ENCODE data around the gene MTR.

The MTR gene

GRCh38 chr1:236785477-236785876 is 9.6 kb upstream of the MTR start:
- no peak for ATAC-seq
- TF ChIP-seq CSRNP3 (CRISPR knock-in tag; IDR thresholded peaks at IDR 0.05): no peak
- no peak for TF ChIP-seq ZFP30 (CRISPR knock-in tag; IDR thresholded peaks at IDR 0.05)
- no peak for TF ChIP-seq ZC3H10 (CRISPR knock-in tag; IDR thresholded peaks at IDR 0.05)
- TF ChIP-seq ZFP3 (CRISPR knock-in tag; IDR thresholded peaks at IDR 0.05): no peak
- no peak for TF ChIP-seq ZNF565 (CRISPR knock-in tag; conservative IDR thresholded peaks at IDR 0.05; ENCODE audit: low read depth)
- no peak for TF ChIP-seq OSR1 (CRISPR knock-in tag; IDR thresholded peaks at IDR 0.05)
- TF ChIP-seq ARNTL (CRISPR knock-in tag; IDR thresholded peaks at IDR 0.05; ENCODE audit: borderline replicate concordance, low read depth): no peak
- TF ChIP-seq TOX (CRISPR knock-in tag; IDR thresholded peaks at IDR 0.05; ENCODE audit: borderline replicate concordance): no peak
- TF ChIP-seq PATZ1 (CRISPR knock-in tag; IDR thresholded peaks at IDR 0.05; ENCODE audit: borderline replicate concordance): no peak
- no peak for TF ChIP-seq POU6F1 (CRISPR knock-in tag; IDR thresholded peaks at IDR 0.05; ENCODE audit: borderline replicate concordance, low read depth)
- TF ChIP-seq TCF4 (CRISPR knock-in tag; IDR thresholded peaks at IDR 0.05; ENCODE audit: borderline replicate concordance): no peak
- TF ChIP-seq ISL1 (CRISPR knock-in tag; IDR thresholded peaks at IDR 0.05): no peak
- no peak for TF ChIP-seq ESRRG (CRISPR knock-in tag; IDR thresholded peaks at IDR 0.05)
- no peak for TF ChIP-seq TSHZ2 (CRISPR knock-in tag; IDR thresholded peaks at IDR 0.05)
- TF ChIP-seq ZNF70 (CRISPR knock-in tag; IDR thresholded peaks at IDR 0.05): no peak
- no peak for TF ChIP-seq CREB5 (CRISPR knock-in tag; IDR thresholded peaks at IDR 0.05; ENCODE audit: low read depth)
- TF ChIP-seq ZNF8 (CRISPR knock-in tag; IDR thresholded peaks at IDR 0.05): no peak

GRCh38 chr1:236786453-236786852 is 8.6 kb upstream of the MTR start:
- no peak for ATAC-seq
- TF ChIP-seq GLIS3 (CRISPR knock-in tag; IDR thresholded peaks at IDR 0.05): no peak
- no peak for TF ChIP-seq ZNF565 (CRISPR knock-in tag; conservative IDR thresholded peaks at IDR 0.05; ENCODE audit: low read depth)
- TF ChIP-seq OSR1 (CRISPR knock-in tag; IDR thresholded peaks at IDR 0.05): no peak
- TF ChIP-seq PATZ1 (CRISPR knock-in tag; IDR thresholded peaks at IDR 0.05; ENCODE audit: borderline replicate concordance): no peak
- no peak for TF ChIP-seq ZNF8 (CRISPR knock-in tag; IDR thresholded peaks at IDR 0.05)
- TF ChIP-seq CREB5 (CRISPR knock-in tag; IDR thresholded peaks at IDR 0.05; ENCODE audit: low read depth): no peak
- TF ChIP-seq PPARA (CRISPR knock-in tag; IDR thresholded peaks at IDR 0.05; ENCODE audit: borderline replicate concordance): no peak
- TF ChIP-seq ZNF70 (CRISPR knock-in tag; IDR thresholded peaks at IDR 0.05): no peak
- TF ChIP-seq ZFP3 (CRISPR knock-in tag; IDR thresholded peaks at IDR 0.05): no peak
- no peak for TF ChIP-seq POU6F1 (CRISPR knock-in tag; IDR thresholded peaks at IDR 0.05; ENCODE audit: borderline replicate concordance, low read depth)
- no peak for TF ChIP-seq ARNTL (CRISPR knock-in tag; IDR thresholded peaks at IDR 0.05; ENCODE audit: borderline replicate concordance, low read depth)
- TF ChIP-seq CSRNP3 (CRISPR knock-in tag; IDR thresholded peaks at IDR 0.05): no peak
- TF ChIP-seq ZC3H10 (CRISPR knock-in tag; IDR thresholded peaks at IDR 0.05): no peak
- TF ChIP-seq ISL1 (CRISPR knock-in tag; IDR thresholded peaks at IDR 0.05): no peak
- no peak for TF ChIP-seq TOX (CRISPR knock-in tag; IDR thresholded peaks at IDR 0.05; ENCODE audit: borderline replicate concordance)
- TF ChIP-seq ESRRG (CRISPR knock-in tag; IDR thresholded peaks at IDR 0.05): no peak
- TF ChIP-seq SNAI2 (CRISPR knock-in tag; IDR thresholded peaks at IDR 0.05): no peak

All from SK-N-SH treated with all-trans-retinoic acid at 6 μM for 48 hours (cell line).